Astrocyte of the cerebellum (primary cell): Measurements from ENCODE around the gene SAP130.
"Not testable (repeated sequence)": the region's sequence is repeated elsewhere in the genome, so short reads cannot be mapped to it uniquely, and the experiment has no call there.

Experiments used
- DNase-seq: peaks from one replicate; pipeline ENCODE4 v3.0.0-alpha.2; 2011; ENCODE audit warnings: low read depth
- H3K4me3 ChIP-seq: 2 replicates; pipeline ENCODE4 v1.5.1; 2011; ENCODE audit warnings: mild to moderate bottlenecking, low read depth, low read length, moderate library complexity
- CTCF ChIP-seq: IDR thresholded peaks from 2 replicates; pipeline ENCODE4 v1.5.1; 2012; ENCODE audit warnings: low read length, low read depth, moderate library complexity, mild to moderate bottlenecking; ENCODE audit errors: missing control alignments
- in situ Hi-C: cut with HindIII; loops from 2 replicates; pipeline ENCODE4 v1.10.0; 2017; ENCODE audit warnings: low sequenced_read_pairs

SAP130 gene

GRCh38 chr2:127913808-127914457 is 113.9 kb downstream of the SAP130 start:
- no peak for TF ChIP-seq CTCF
- DNase-seq = no peak
- in situ Hi-C loops = no loop called here
- no peak overlapping the region for H3K4me3 ChIP-seq

- no peak for DNase-seq
- in situ Hi-C loops = no loop called here
- no peak for TF ChIP-seq CTCF
- H3K4me3 ChIP-seq = no peak overlapping the region
Measured at GRCh38 chr2:127911737-127912136, 116.1 kb downstream of the SAP130 start.

- in situ Hi-C loops = no loop called here
- DNase-seq = no peak
- no peak for TF ChIP-seq CTCF
- H3K4me3 ChIP-seq = no peak overlapping the region
Measured at GRCh38 chr2:127910415-127910814, 117.4 kb downstream of the SAP130 start.

GRCh38 chr2:127909019-127909418 is 118.8 kb downstream of the SAP130 start:
- in situ Hi-C loops = no loop called here
- no peak for TF ChIP-seq CTCF
- H3K4me3 ChIP-seq = no peak overlapping the region
- no peak for DNase-seq

GRCh38 chr2:127907733-127908400 is 120.0 kb downstream of the SAP130 start:
- in situ Hi-C loops, H3K4me3 ChIP-seq, DNase-seq: not testable (repeated sequence)

GRCh38 chr2:127906206-127906926 is 121.5 kb downstream of the SAP130 start:
- in situ Hi-C loops = no loop called here
- no peak overlapping the region for H3K4me3 ChIP-seq
- no peak for TF ChIP-seq CTCF
- DNase-seq = no peak
